Measurements from ENCODE around the gene PHETA2.

The PHETA2 gene

GRCh38 chr22:42041784-42042183 is 32.3 kb upstream of the PHETA2 start:
- no peak for TF ChIP-seq EP300 (IDR thresholded peaks at IDR 0.05; ENCODE audit: borderline replicate concordance)
- TF ChIP-seq YY1 (IDR thresholded peaks at IDR 0.05; ENCODE audit: low read depth) = no peak
- no peak for TF ChIP-seq TEAD4 (IDR thresholded peaks at IDR 0.05)
- no peak for TF ChIP-seq USF1 (IDR thresholded peaks at IDR 0.05)
- TF ChIP-seq ZBTB7A (IDR thresholded peaks at IDR 0.05; ENCODE audit: low read depth) = no peak
- no peak for TF ChIP-seq TCF12 (IDR thresholded peaks at IDR 0.05; ENCODE audit: low read depth)
- TF ChIP-seq MAX (IDR thresholded peaks at IDR 0.05) = no peak

- TF ChIP-seq MAX (IDR thresholded peaks at IDR 0.05) (no peak), TEAD4 (IDR thresholded peaks at IDR 0.05) (no peak), CREB1 (IDR thresholded peaks at IDR 0.05; ENCODE audit: low read depth) (no peak), RAD21 (IDR thresholded peaks at IDR 0.05; ENCODE audit: low read depth) (no peak), USF1 (IDR thresholded peaks at IDR 0.05) (no peak), NFIC (IDR thresholded peaks at IDR 0.05) (no peak), TCF12 (IDR thresholded peaks at IDR 0.05; ENCODE audit: low read depth) (no peak), YY1 (IDR thresholded peaks at IDR 0.05; ENCODE audit: low read depth) (no peak), CEBPB (IDR thresholded peaks at IDR 0.05) (no peak), TAF1 (IDR thresholded peaks at IDR 0.05; ENCODE audit: low read depth) (no peak), ZBTB7A (IDR thresholded peaks at IDR 0.05; ENCODE audit: low read depth) (no peak)
Measured at GRCh38 chr22:42050641-42051180, 23.3 kb upstream of the PHETA2 start.

- TF ChIP-seq USF1 (IDR thresholded peaks at IDR 0.05) = no peak
- no peak for TF ChIP-seq TEAD4 (IDR thresholded peaks at IDR 0.05)
- no peak for TF ChIP-seq MAX (IDR thresholded peaks at IDR 0.05)
- TF ChIP-seq RAD21 (IDR thresholded peaks at IDR 0.05; ENCODE audit: low read depth) = no peak
- TF ChIP-seq FOXM1 (IDR thresholded peaks at IDR 0.05; ENCODE audit: borderline replicate concordance, low read depth) = no peak
- TF ChIP-seq EP300 (IDR thresholded peaks at IDR 0.05; ENCODE audit: borderline replicate concordance) = no peak
- TF ChIP-seq EGR1 (IDR thresholded peaks at IDR 0.05) = no peak
- TF ChIP-seq TAF1 (IDR thresholded peaks at IDR 0.05; ENCODE audit: low read depth) = no peak
Measured at GRCh38 chr22:42052765-42053164, 21.3 kb upstream of the PHETA2 start.

GRCh38 chr22:42056757-42057511 is 17.1 kb upstream of the PHETA2 start:
- no peak for TF ChIP-seq TEAD4 (IDR thresholded peaks at IDR 0.05)
- TF ChIP-seq EGR1 (IDR thresholded peaks at IDR 0.05) = no peak
- TF ChIP-seq ZBTB7A (IDR thresholded peaks at IDR 0.05; ENCODE audit: low read depth) = no peak
- no peak for TF ChIP-seq EP300 (IDR thresholded peaks at IDR 0.05; ENCODE audit: borderline replicate concordance)
- no peak for TF ChIP-seq FOXM1 (IDR thresholded peaks at IDR 0.05; ENCODE audit: borderline replicate concordance, low read depth)
- TF ChIP-seq YY1 (IDR thresholded peaks at IDR 0.05; ENCODE audit: low read depth) = no peak

GRCh38 chr22:42060489-42060888 is 13.6 kb upstream of the PHETA2 start:
- no peak for TF ChIP-seq MAX (IDR thresholded peaks at IDR 0.05)
- TF ChIP-seq EGR1 (IDR thresholded peaks at IDR 0.05) = no peak
- no peak for TF ChIP-seq NFIC (IDR thresholded peaks at IDR 0.05)
- no peak for TF ChIP-seq YY1 (IDR thresholded peaks at IDR 0.05; ENCODE audit: low read depth)
- TF ChIP-seq CREB1 (IDR thresholded peaks at IDR 0.05; ENCODE audit: low read depth) = no peak
- TF ChIP-seq FOXM1 (IDR thresholded peaks at IDR 0.05; ENCODE audit: borderline replicate concordance, low read depth) = no peak
- TF ChIP-seq CEBPB (IDR thresholded peaks at IDR 0.05) = no peak
- no peak for TF ChIP-seq TEAD4 (IDR thresholded peaks at IDR 0.05)
- no peak for TF ChIP-seq TAF1 (IDR thresholded peaks at IDR 0.05; ENCODE audit: low read depth)
- no peak for TF ChIP-seq ZBTB7A (IDR thresholded peaks at IDR 0.05; ENCODE audit: low read depth)
- TF ChIP-seq RAD21 (IDR thresholded peaks at IDR 0.05; ENCODE audit: low read depth) = no peak
- no peak for TF ChIP-seq USF1 (IDR thresholded peaks at IDR 0.05)
- no peak for TF ChIP-seq REST (IDR thresholded peaks at IDR 0.05; ENCODE audit: low read depth)
- TF ChIP-seq EP300 (IDR thresholded peaks at IDR 0.05; ENCODE audit: borderline replicate concordance) = no peak
- no peak for TF ChIP-seq TCF12 (IDR thresholded peaks at IDR 0.05; ENCODE audit: low read depth)

GRCh38 chr22:42061041-42061440 is 13.0 kb upstream of the PHETA2 start:
- no peak for TF ChIP-seq NFIC (IDR thresholded peaks at IDR 0.05)
- no peak for TF ChIP-seq CEBPB (IDR thresholded peaks at IDR 0.05)
- no peak for TF ChIP-seq EGR1 (IDR thresholded peaks at IDR 0.05)

Measured in Ishikawa (cell line).